ENCODE data around the gene ROR1. TPM values are rescaled to one million over a fixed set of nuclear protein-coding genes. Genes with fewer than 3 reads are reported as not detected.
"Not testable (repeated sequence)": the region's sequence is repeated elsewhere in the genome, so short reads cannot be mapped to it uniquely, and the experiment has no call there.

Gene ROR1
- total RNA-seq, 2 experiments from 2014 or later = not detected

- Mint-ChIP-seq H3K4me3 (no peak overlapping the region), H3K9me3 (no peaks in the 10 kb centered on the region), H3K27ac (no peak overlapping the region), H3K27me3 (no peaks in the 10 kb centered on the region), H3K4me1 (ENCODE audit: low read depth) (no peaks in the 10 kb centered on the region), H3K36me3 (ENCODE audit: low read depth) (no peaks in the 10 kb centered on the region)
- intact Hi-C loops (cut with micrococcal nuclease) = no loop called here
- ATAC-seq = no peak
- POLR2A ChIA-PET = no interaction called here
- CTCF ChIA-PET = no interaction called here
- no peak for TF ChIP-seq CTCF (IDR thresholded peaks at IDR 0.05)
- no peak for DNase-seq
Measured at GRCh38 chr1:63784083-63784482, 10.3 kb downstream of the ROR1 start.

GRCh38 chr1:63784489-63785390, 10.9 kb downstream of the ROR1 start:
- intact Hi-C loops (cut with micrococcal nuclease) = no loop called here
- Mint-ChIP-seq H3K27ac (no peak overlapping the region), H3K9me3 (no peaks in the 10 kb centered on the region), H3K4me3 (no peak overlapping the region), H3K27me3 (no peaks in the 10 kb centered on the region), H3K4me1 (ENCODE audit: low read depth) (no peaks in the 10 kb centered on the region), H3K36me3 (ENCODE audit: low read depth) (no peaks in the 10 kb centered on the region)
- ATAC-seq = no peak
- ChIA-PET POLR2A (no interaction called here), CTCF (no interaction called here)
- no peak for TF ChIP-seq CTCF (IDR thresholded peaks at IDR 0.05)
- DNase-seq = no peak

- POLR2A ChIA-PET; H3K4me1 Mint-ChIP-seq (ENCODE audit: low read depth); intact Hi-C loops (cut with micrococcal nuclease); CTCF ChIA-PET; H3K9me3 Mint-ChIP-seq; H3K36me3 Mint-ChIP-seq (ENCODE audit: low read depth); DNase-seq; ATAC-seq; H3K27ac Mint-ChIP-seq; H3K4me3 Mint-ChIP-seq; H3K27me3 Mint-ChIP-seq: not testable (repeated sequence)
Measured at GRCh38 chr1:63787270-63787669, 13.5 kb downstream of the ROR1 start.

- ATAC-seq (no peak), DNase-seq (no peak)
- H3K36me3 Mint-ChIP-seq (ENCODE audit: low read depth) = no peaks in the 10 kb centered on the region
- POLR2A ChIA-PET = interaction anchor here (0.6 kb wide), 1 partner anchor 528 kb away, joined by 3 read pairs; no protein-coding TSS in a partner anchor
- no peaks in the 10 kb centered on the region for H3K27me3 Mint-ChIP-seq
- CTCF ChIA-PET = no interaction called here
- H3K4me1 Mint-ChIP-seq (ENCODE audit: low read depth) = no peaks in the 10 kb centered on the region
- no peaks in the 10 kb centered on the region for H3K9me3 Mint-ChIP-seq
- no peak overlapping the region for H3K27ac Mint-ChIP-seq
- intact Hi-C loops (cut with micrococcal nuclease) = no loop called here
- no peak for TF ChIP-seq CTCF (IDR thresholded peaks at IDR 0.05)
- no peak overlapping the region for H3K4me3 Mint-ChIP-seq
Measured at GRCh38 chr1:63787875-63788274, 14.1 kb downstream of the ROR1 start.

- no peak for TF ChIP-seq CTCF (IDR thresholded peaks at IDR 0.05)
- POLR2A ChIA-PET = no interaction called here
- ATAC-seq = no peak
Measured at GRCh38 chr1:63789856-63790605, 16.2 kb downstream of the ROR1 start.

More at GRCh38 chr1:63789856-63790605, 16.2 kb downstream of the ROR1 start:
- H3K27me3 Mint-ChIP-seq = no peaks in the 10 kb centered on the region
- no peaks in the 10 kb centered on the region for H3K4me1 Mint-ChIP-seq (ENCODE audit: low read depth)
- no peaks in the 10 kb centered on the region for H3K36me3 Mint-ChIP-seq (ENCODE audit: low read depth)
- H3K27ac Mint-ChIP-seq = no peak overlapping the region
- H3K4me3 Mint-ChIP-seq = no peak overlapping the region
- CTCF ChIA-PET = no interaction called here
- no peak for DNase-seq
- intact Hi-C loops (cut with micrococcal nuclease) = no loop called here
- no peaks in the 10 kb centered on the region for H3K9me3 Mint-ChIP-seq

Data from activated CD8-positive, alpha-beta T cell treated with anti-CD3 and anti-CD28 coated beads for 36 hours (primary cell).